Kidney epithelial cell (primary cell): ENCODE results near the gene CD58. TPM values are rescaled to one million over a fixed set of nuclear protein-coding genes. Genes with fewer than 3 reads are reported as not detected.

Source experiments
- DNase-seq: peaks from one replicate; pipeline ENCODE4 v3.0.0-alpha.2; 2010; ENCODE audit warnings: low read depth
- H3K27me3 ChIP-seq: 2 replicates; pipeline ENCODE4 v1.6.0; 2011; ENCODE audit warnings: low read length; ENCODE audit not compliant: control insufficient read depth, insufficient read depth
- H3K36me3 ChIP-seq: 2 replicates; pipeline ENCODE4 v1.5.1; 2011; ENCODE audit warnings: low read length; ENCODE audit not compliant: control insufficient read depth, insufficient read depth
- H3K4me3 ChIP-seq: 2 replicates; pipeline ENCODE4 v1.5.1; 2011; ENCODE audit warnings: low read depth, mild to moderate bottlenecking, control low read depth, low read length
- CTCF ChIP-seq: IDR thresholded peaks from 2 replicates; pipeline ENCODE4 v1.5.1; 2011; ENCODE audit warnings: mild to moderate bottlenecking, moderate library complexity, low read length, control low read depth, inconsistent platforms; ENCODE audit not compliant: insufficient read depth, poor library complexity, severe bottlenecking
- total RNA-seq: library from RNA; depleted of rRNA; stranded (reverse); fragments of >200 nt; gene quantifications from 2 replicates; pipeline ENCODE4 v1.2.3, GENCODE V29; 2015

The CD58 gene
- total RNA-seq, 1 donor from 2014 or later: 25.4 TPM

GRCh38 chr1:116532671-116533428, 38.0 kb downstream of the CD58 start:
- H3K27me3 ChIP-seq: no peaks in the 10 kb centered on the region
- no peak overlapping the region for H3K4me3 ChIP-seq
- no peaks in the 10 kb centered on the region for H3K36me3 ChIP-seq
- TF ChIP-seq CTCF: no peak
- no peak for DNase-seq

GRCh38 chr1:116531917-116532316, 38.9 kb downstream of the CD58 start:
- Histone ChIP-seq H3K27me3 (no peaks in the 10 kb centered on the region), H3K36me3 (no peaks in the 10 kb centered on the region), H3K4me3 (no peak overlapping the region)
- DNase-seq: no peak
- no peak for TF ChIP-seq CTCF

- H3K36me3 ChIP-seq: no peaks in the 10 kb centered on the region
- H3K27me3 ChIP-seq: no peaks in the 10 kb centered on the region
- TF ChIP-seq CTCF: no peak
- no peak for DNase-seq
- H3K4me3 ChIP-seq: no peak overlapping the region
Observed at GRCh38 chr1:116529681-116530080, 41.1 kb downstream of the CD58 start.

- DNase-seq: no peak
- no peak for TF ChIP-seq CTCF
- H3K36me3 ChIP-seq: no peaks in the 10 kb centered on the region
- no peak overlapping the region for H3K4me3 ChIP-seq
- H3K27me3 ChIP-seq: no peaks in the 10 kb centered on the region
Observed at GRCh38 chr1:116529199-116529631, 41.6 kb downstream of the CD58 start.

- DNase-seq: no peak
- Histone ChIP-seq H3K36me3 (no peaks in the 10 kb centered on the region), H3K27me3 (no peaks in the 10 kb centered on the region), H3K4me3 (no peak overlapping the region)
- TF ChIP-seq CTCF: no peak
Observed at GRCh38 chr1:116528329-116529083, 42.3 kb downstream of the CD58 start.
